ENCODE measurements around the gene CNOT6. TPM values are rescaled to one million over a fixed set of nuclear protein-coding genes. Genes with fewer than 3 reads are reported as not detected.

Gene CNOT6
- polyA plus RNA-seq, 1 of the 3 experiments (the other 2 are of a cell fraction), result 17.1 TPM

GRCh38 chr5:180558232-180558631 lies 64.1 kb downstream of the CNOT6 start:
- 97% methylated on average over 11 of the region's 11 CpGs for whole genome bisulfite sequencing (ENCODE audit: low lambda C conversion rate)
- no peaks in the 10 kb centered on the region for H3F3A ChIP-seq (replicated peaks; ENCODE audit: insufficient read depth)
- POLR2A ChIA-PET, result no interaction called here
- H3K4me2 ChIP-seq, result no peak overlapping the region
- H3K79me2 ChIP-seq (ENCODE audit: insufficient read depth), result peaks cover 58% of the 10 kb centered on the region
- H3K9me2 ChIP-seq, result no peaks in the 10 kb centered on the region
- no peak overlapping the region for H3K9ac ChIP-seq
- H3K27me3 ChIP-seq (ENCODE audit: insufficient read depth), result no peaks in the 10 kb centered on the region
- TF ChIP-seq, protein P1, sequence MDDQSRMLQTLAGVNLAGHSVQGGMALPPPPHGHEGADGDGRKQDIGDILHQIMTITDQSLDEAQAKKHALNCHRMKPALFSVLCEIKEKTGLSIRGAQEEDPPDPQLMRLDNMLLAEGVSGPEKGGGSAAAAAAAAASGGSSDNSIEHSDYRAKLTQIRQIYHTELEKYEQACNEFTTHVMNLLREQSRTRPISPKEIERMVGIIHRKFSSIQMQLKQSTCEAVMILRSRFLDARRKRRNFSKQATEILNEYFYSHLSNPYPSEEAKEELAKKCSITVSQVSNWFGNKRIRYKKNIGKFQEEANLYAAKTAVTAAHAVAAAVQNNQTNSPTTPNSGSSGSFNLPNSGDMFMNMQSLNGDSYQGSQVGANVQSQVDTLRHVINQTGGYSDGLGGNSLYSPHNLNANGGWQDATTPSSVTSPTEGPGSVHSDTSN (IDR thresholded peaks at IDR 0.05), result no peak
- TF ChIP-seq MXI1 (IDR thresholded peaks at IDR 0.05; ENCODE audit: low read depth, low read length), result no peak
- no peak for TF ChIP-seq RAD21 (IDR thresholded peaks at IDR 0.05; ENCODE audit: low read length)
- H3K4me3 ChIP-seq (ENCODE audit: low read depth in 2 of 2, low read length in 1 of 2), result no peak overlapping the region
- H3K4me1 ChIP-seq (ENCODE audit: control insufficient read depth in 1 of 2, insufficient read depth in 2 of 2, low read depth in 1 of 2, low read length in 1 of 2), result no peaks in the 10 kb centered on the region; a peak in 2 of 4 replicates
- H3K27ac ChIP-seq (ENCODE audit: low read depth in 2 of 2, low read length in 1 of 2), result no peak overlapping the region
- no peaks in the 10 kb centered on the region for H3K9me3 ChIP-seq
- peaks cover 3% of the 10 kb centered on the region; the same call in 1 of the 2 replicates for H4K20me1 ChIP-seq (ENCODE audit: insufficient read depth)
- peaks cover 16 to 28% of the 10 kb centered on the region in 2 experiments for H3K36me3 ChIP-seq (replicated peaks in 1 of 2; ENCODE audit: control insufficient read depth in 1 of 2, insufficient read depth in 2 of 2, low read length in 1 of 2)
- DNase-seq, result no peak
- no peak overlapping the region for H2AFZ ChIP-seq (ENCODE audit: low read depth)
- CTCF ChIA-PET, result no interaction called here

GRCh38 chr5:180563994-180564393 lies 69.8 kb downstream of the CNOT6 start:
- H2AFZ ChIP-seq (ENCODE audit: low read depth), result no peak overlapping the region
- 96% methylated on average over 3 of the region's 3 CpGs for WGBS (ENCODE audit: low lambda C conversion rate)
- H3K79me2 ChIP-seq (ENCODE audit: insufficient read depth), result peaks cover 41% of the 10 kb centered on the region
- no peaks in the 10 kb centered on the region for H3K9me3 ChIP-seq
- H3F3A ChIP-seq (replicated peaks; ENCODE audit: insufficient read depth), result no peaks in the 10 kb centered on the region
- H3K9ac ChIP-seq, result no peak overlapping the region
- H3K4me2 ChIP-seq, result no peak overlapping the region
- no peak overlapping the region for H3K27ac ChIP-seq (ENCODE audit: low read depth in 2 of 2, low read length in 1 of 2)
- peaks cover 36 to 48% of the 10 kb centered on the region in 2 experiments for H3K36me3 ChIP-seq (replicated peaks in 1 of 2; ENCODE audit: control insufficient read depth in 1 of 2, insufficient read depth in 2 of 2, low read length in 1 of 2)
- H3K27me3 ChIP-seq (ENCODE audit: insufficient read depth), result no peaks in the 10 kb centered on the region
- POLR2A ChIA-PET, result no interaction called here
- TF ChIP-seq POLR2AphosphoS5 (IDR thresholded peaks at IDR 0.05; ENCODE audit: low read depth, low read length), result no peak
- DNase-seq, result no peak
- no peaks in the 10 kb centered on the region for H3K9me2 ChIP-seq
- H4K20me1 ChIP-seq (ENCODE audit: insufficient read depth), result no peaks in the 10 kb centered on the region
- H3K4me1 ChIP-seq (ENCODE audit: control insufficient read depth in 1 of 2, insufficient read depth in 2 of 2, low read depth in 1 of 2, low read length in 1 of 2), result no peaks in the 10 kb centered on the region
- H3K4me3 ChIP-seq (ENCODE audit: low read depth in 2 of 2, low read length in 1 of 2), result no peak overlapping the region
- CTCF ChIA-PET, result no interaction called here

- H3K36me3 ChIP-seq (replicated peaks in 1 of 2; ENCODE audit: control insufficient read depth in 1 of 2, insufficient read depth in 2 of 2, low read length in 1 of 2), result peaks cover 40 to 70% of the 10 kb centered on the region in 2 experiments
- no peak for DNase-seq
- no peaks in the 10 kb centered on the region for H3K4me1 ChIP-seq (ENCODE audit: control insufficient read depth in 1 of 2, insufficient read depth in 2 of 2, low read depth in 1 of 2, low read length in 1 of 2)
- H3K9ac ChIP-seq, result no peak overlapping the region
- no peak overlapping the region for H3K27ac ChIP-seq (ENCODE audit: low read depth in 2 of 2, low read length in 1 of 2)
- H3K9me2 ChIP-seq, result no peaks in the 10 kb centered on the region
- TF ChIP-seq USF2 (IDR thresholded peaks at IDR 0.05; ENCODE audit: borderline replicate concordance, low read depth, low read length) (no peak), YY1 (IDR thresholded peaks at IDR 0.05; ENCODE audit: low read depth) (no peak), ELF1 (IDR thresholded peaks at IDR 0.05) (no peak), FOXM1 (IDR thresholded peaks at IDR 0.05; ENCODE audit: low read depth) (no peak)
- CTCF ChIA-PET, result interaction anchor here (1.3 kb wide), 1 partner anchor 38 kb away, joined by 4 read pairs; no protein-coding TSS in a partner anchor
- H4K20me1 ChIP-seq (ENCODE audit: insufficient read depth), result no peaks in the 10 kb centered on the region
- no peak overlapping the region for H2AFZ ChIP-seq (ENCODE audit: low read depth)
- no peaks in the 10 kb centered on the region for H3K79me2 ChIP-seq (ENCODE audit: insufficient read depth)
- no peaks in the 10 kb centered on the region for H3F3A ChIP-seq (replicated peaks; ENCODE audit: insufficient read depth)
- H3K4me2 ChIP-seq, result no peak overlapping the region
- no peak overlapping the region for H3K4me3 ChIP-seq (ENCODE audit: low read depth in 2 of 2, low read length in 1 of 2)
- POLR2A ChIA-PET, result no interaction called here
- no peaks in the 10 kb centered on the region for H3K27me3 ChIP-seq (ENCODE audit: insufficient read depth)
- WGBS (ENCODE audit: low lambda C conversion rate), result 85% methylated on average over 8 of the region's 8 CpGs
- no peaks in the 10 kb centered on the region for H3K9me3 ChIP-seq
Measured at GRCh38 chr5:180568914-180569313, 74.7 kb downstream of the CNOT6 start.
